OCI-M1 (cell line): ENCODE results near the gene TRIO.

Experiments used
- DNase-seq: peaks from one replicate; lab custom pipeline; 2025; lab: John Stamatoyannopoulos, UW

The TRIO gene

GRCh38 chr5:14438195-14438606 is 295.1 kb downstream of the TRIO start:
- DNase-seq = no peak

GRCh38 chr5:14439087-14439871 is 296.1 kb downstream of the TRIO start:
- DNase-seq = no peak

- no peak for DNase-seq
Measured at GRCh38 chr5:14440223-14440581, 297.1 kb downstream of the TRIO start.

- DNase-seq = no peak
Measured at GRCh38 chr5:14440582-14441431, 297.7 kb downstream of the TRIO start.

GRCh38 chr5:14441641-14442040 is 298.5 kb downstream of the TRIO start:
- DNase-seq = no peak

GRCh38 chr5:14442536-14442935 is 299.4 kb downstream of the TRIO start:
- no peak for DNase-seq

GRCh38 chr5:14443671-14444093 is 300.5 kb downstream of the TRIO start:
- no peak for DNase-seq

GRCh38 chr5:14444161-14444560 is 301.0 kb downstream of the TRIO start:
- DNase-seq = no peak

GRCh38 chr5:14445013-14445412 is 301.9 kb downstream of the TRIO start:
- DNase-seq = no peak

- DNase-seq = no peak
Measured at GRCh38 chr5:14445576-14446290, 302.6 kb downstream of the TRIO start.

GRCh38 chr5:14447958-14448911 is 305.1 kb downstream of the TRIO start:
- no peak for DNase-seq

- no peak for DNase-seq
Measured at GRCh38 chr5:14449052-14449661, 306.0 kb downstream of the TRIO start.

GRCh38 chr5:14450018-14450524 is 306.9 kb downstream of the TRIO start:
- no peak for DNase-seq

- DNase-seq = no peak
Measured at GRCh38 chr5:14450742-14451141, 307.6 kb downstream of the TRIO start.

- no peak for DNase-seq
Measured at GRCh38 chr5:14451871-14452270, 308.7 kb downstream of the TRIO start.

GRCh38 chr5:14452685-14453454 is 309.7 kb downstream of the TRIO start:
- DNase-seq = no peak

- DNase-seq = no peak
Measured at GRCh38 chr5:14453481-14453880, 310.3 kb downstream of the TRIO start.

- no peak for DNase-seq
Measured at GRCh38 chr5:14455814-14456321, 312.7 kb downstream of the TRIO start.

GRCh38 chr5:14457476-14457875 is 314.3 kb downstream of the TRIO start:
- no peak for DNase-seq

- no peak for DNase-seq
Measured at GRCh38 chr5:14458414-14458813, 315.3 kb downstream of the TRIO start.
